NCI-H524 (cell line): Measurements from ENCODE around the gene SLC30A2.
A peak's percentile ranks its signal among the peaks of the same experiment; 100 is the strongest.

Experiments used
- DNase-seq, 2 experiments: peaks; one replicate each; lab custom pipeline; 2025; lab: John Stamatoyannopoulos, UW

SLC30A2 gene

GRCh38 chr1:25996966-25997827, 48.7 kb downstream of the SLC30A2 start:
- DNase-seq = peak; percentile 21 to 62

- DNase-seq = no peak
Observed at GRCh38 chr1:25994402-25995150, 51.3 kb downstream of the SLC30A2 start.

DNA sequence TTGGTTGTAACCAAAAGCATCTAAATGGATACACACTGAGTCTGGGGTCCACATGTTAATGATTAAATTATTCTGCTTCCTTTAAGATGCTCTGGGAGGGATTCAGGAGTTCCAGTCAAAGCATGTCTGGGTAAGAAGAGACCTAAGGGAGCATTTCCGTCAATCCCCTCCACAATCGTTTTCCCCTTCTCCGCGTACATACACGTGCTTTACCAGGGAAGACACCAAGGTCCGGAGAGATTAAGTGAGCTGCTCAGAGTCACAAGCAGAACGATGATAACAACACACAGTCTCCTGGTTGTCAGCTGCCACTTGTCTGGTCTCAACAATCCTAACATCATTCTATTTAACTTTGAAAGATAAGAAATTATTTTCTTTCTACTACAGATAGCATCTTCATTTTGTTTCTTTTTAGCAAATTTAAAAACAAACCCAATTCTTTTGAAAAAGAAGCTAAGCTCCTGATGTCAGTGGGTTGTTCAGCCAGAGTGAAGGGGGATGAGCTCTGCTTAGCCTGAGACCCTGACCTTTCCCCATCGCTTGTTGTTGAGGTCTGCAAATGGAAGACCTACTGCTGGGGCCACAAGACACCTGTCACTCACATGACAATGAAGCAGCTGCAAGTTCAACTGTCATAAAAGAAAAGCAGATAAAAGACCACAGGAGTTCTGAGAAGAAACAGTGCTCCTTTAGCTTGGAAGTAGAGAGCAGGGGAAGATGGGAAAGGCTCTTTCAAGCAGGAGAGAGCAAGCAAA, 52.5 kb downstream of the SLC30A2 start:
- no peak for DNase-seq

GRCh38 chr1:25992689-25993171, 53.2 kb downstream of the SLC30A2 start:
- DNase-seq = peak; percentile 62 to 80

DNA sequence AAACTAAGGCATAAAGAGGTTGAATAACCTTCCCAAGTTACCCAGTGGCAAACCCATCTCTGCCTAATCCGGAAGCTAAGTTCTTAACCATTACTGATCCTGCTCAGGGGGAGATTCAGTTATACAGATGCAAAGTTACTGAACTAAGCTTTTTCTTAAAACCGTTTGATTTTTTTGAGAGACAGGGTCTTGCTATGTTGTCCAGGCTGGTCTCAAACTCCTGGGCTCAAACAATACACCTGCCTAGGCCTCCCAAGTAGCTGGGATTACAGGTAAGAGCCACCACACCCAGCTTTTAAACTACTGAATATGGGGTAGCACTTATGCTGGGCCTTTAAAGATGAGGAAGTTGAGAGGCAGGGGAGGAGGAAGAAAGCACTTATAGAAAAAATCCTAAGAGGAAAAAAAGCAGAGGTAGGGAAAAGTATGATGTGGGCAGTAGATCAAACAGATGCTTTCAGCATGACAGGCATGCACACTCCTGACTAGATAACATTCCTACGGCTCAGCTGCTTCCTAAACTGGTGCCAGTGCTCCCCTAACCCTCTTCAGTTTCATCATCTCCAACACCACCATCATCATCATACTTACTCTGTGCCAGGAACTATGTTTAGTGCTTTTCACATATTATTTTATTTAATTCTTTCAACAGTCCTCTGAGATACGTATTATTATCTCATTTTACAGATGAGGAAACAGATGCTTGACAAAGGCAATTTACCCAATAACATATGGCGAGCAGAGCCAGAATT, 53.8 kb downstream of the SLC30A2 start:
- DNase-seq = peak in 1 of 2 experiments; percentile 61

DNA sequence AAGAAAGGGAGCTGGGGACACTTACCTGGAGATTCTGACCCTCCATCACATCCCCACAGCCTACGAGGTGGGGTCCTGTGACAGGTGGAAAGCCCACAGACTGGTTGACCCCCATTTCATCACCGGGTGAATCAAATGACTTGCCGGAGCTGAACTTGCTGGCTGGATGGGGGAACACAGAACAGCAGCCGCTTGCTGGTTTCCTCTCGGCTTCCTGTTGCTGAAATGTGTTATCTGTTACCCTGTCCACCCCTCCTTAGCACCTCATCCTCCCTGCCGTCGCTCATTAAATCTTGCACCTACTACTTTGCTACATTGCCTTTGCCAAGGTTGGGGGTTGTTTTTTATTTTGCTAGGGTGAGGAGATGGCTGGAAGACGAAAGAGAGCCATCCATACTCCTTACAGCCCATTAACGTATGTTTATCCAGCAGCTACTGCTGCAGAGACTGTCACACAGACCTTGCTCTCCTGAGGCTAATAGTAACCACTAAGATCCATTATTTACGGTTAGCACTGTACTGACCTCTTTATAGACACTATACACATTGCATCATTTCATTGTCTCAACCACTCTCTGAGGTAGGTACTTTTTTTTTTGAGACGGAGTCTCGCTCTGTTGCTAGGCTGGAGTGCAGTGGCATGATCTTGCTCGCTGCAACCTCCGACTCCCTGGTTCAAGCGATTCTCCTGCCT, 55.1 kb downstream of the SLC30A2 start:
- no peak for DNase-seq

GRCh38 chr1:25990251-25990650, 55.7 kb downstream of the SLC30A2 start:
- DNase-seq = peak in 1 of 2 experiments; percentile 15

DNA sequence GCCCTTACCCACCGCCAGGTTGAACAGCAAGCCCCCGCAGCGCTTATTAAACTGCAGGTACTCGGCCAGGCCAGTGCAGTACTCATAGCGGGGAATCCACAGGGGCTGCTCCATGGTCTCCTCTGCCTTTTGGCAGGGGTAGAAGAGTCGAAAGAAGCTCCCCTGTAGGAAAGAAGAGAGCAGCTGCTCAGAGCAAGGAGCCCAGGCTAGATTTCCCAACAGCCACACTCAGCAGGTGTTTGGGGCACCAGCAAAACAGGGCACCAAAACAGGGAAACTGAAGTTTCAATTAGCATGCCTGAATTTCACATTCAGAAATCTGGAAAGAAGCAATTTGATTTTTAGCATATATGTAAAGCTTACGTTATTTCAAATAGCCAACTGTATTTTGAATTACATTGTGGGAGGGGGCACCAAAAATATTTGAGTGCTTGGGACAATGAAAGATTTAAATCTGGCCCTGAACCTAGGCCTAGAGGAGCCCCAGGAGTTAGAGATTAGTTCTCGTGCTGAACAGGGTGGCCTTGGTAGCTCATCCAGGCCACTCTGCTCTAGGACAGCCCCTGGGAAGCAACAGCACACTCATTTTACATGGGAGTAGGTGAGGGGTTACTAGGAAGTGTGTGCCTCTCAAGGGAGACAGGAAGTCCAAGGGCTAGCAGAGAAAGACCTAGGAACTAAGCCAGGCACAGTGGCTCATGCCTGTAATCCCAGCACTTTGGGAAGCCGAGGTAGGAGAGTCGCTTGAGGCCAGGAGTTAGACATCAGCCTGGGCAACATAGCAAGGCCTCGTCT, 56.3 kb downstream of the SLC30A2 start:
- peak in 1 of 2 experiments; percentile 23 for DNase-seq

GRCh38 chr1:25987951-25988350, 58.0 kb downstream of the SLC30A2 start:
- DNase-seq = peak; percentile 87 to 92
